DOHH2 (cell line): ENCODE measurements around the gene AVPR2.

Experiments
- CTCF ChIP-seq: fragments of 200-600 bp; sonication (generic); IDR thresholded peaks from one replicate; pipeline ENCODE4 v1.5.1; 2014; ENCODE audit warnings: antibody characterized with exemption, mild to moderate bottlenecking, low read depth, low read length; ENCODE audit not compliant: poor library complexity, severe bottlenecking
- EZH2phosphoT487 ChIP-seq: fragments of 200-600 bp; sonication (generic); IDR thresholded peaks from 2 replicates; pipeline ENCODE4 v1.6.1; 2017; ENCODE audit warnings: borderline replicate concordance, mild to moderate bottlenecking, antibody characterized with exemption, low read length, moderate library complexity, mixed read lengths

- TF ChIP-seq CTCF (no peak), EZH2phosphoT487 (no peak)
These were observed 1.1 kb upstream of the AVPR2 start for GRCh38 chrX:153903238-153903980.
